OCI-LY1 (cell line): ENCODE data around the gene TUBB2B.

Source experiments
- H2AFZ ChIP-seq: fragments of 200-600 bp; sonication (generic), shearing (Covaris generic); 2 replicates; pipeline ENCODE4 v1.6.0; 2014; ENCODE audit warnings: antibody characterized with exemption, mild to moderate bottlenecking, low read length
- H3F3A ChIP-seq: fragments of 200-600 bp; sonication (generic), shearing (Covaris generic); 2 replicates; pipeline ENCODE4 v1.6.0; 2014; ENCODE audit warnings: mild to moderate bottlenecking, antibody characterized with exemption, low read length, moderate library complexity; ENCODE audit not compliant: insufficient read depth
- H3K27ac ChIP-seq: fragments of 200-600 bp; sonication (generic); 2 replicates; pipeline ENCODE4 v1.5.1; 2014; ENCODE audit warnings: low read length, mixed run types, mild to moderate bottlenecking, low read depth; ENCODE audit not compliant: poor library complexity, severe bottlenecking
- H3K27me3 ChIP-seq: fragments of 200-600 bp; sonication (generic); 2 replicates; pipeline ENCODE4 v1.6.0; 2014; ENCODE audit warnings: antibody characterized with exemption, mild to moderate bottlenecking, low read length, moderate library complexity; ENCODE audit not compliant: insufficient read depth
- H3K36me3 ChIP-seq: fragments of 200-600 bp; sonication (generic); 2 replicates; pipeline ENCODE4 v1.6.1; 2014; ENCODE audit warnings: mild to moderate bottlenecking, antibody characterized with exemption, low read length, moderate library complexity, mixed read lengths; ENCODE audit not compliant: insufficient read depth
- H3K4me1 ChIP-seq: fragments of 200-600 bp; sonication (generic); 2 replicates; pipeline ENCODE4 v1.5.1; 2014; ENCODE audit warnings: mild to moderate bottlenecking, low read length, moderate library complexity; ENCODE audit not compliant: insufficient read depth, severe bottlenecking
- H3K4me2 ChIP-seq: fragments of 200-600 bp; sonication (generic), shearing (Covaris generic); 2 replicates; pipeline ENCODE4 v1.6.1; 2014; ENCODE audit warnings: low read length
- H3K4me3 ChIP-seq: fragments of 200-600 bp; sonication (generic); 2 replicates; pipeline ENCODE4 v1.5.1; 2014; ENCODE audit warnings: low read length, low read depth, mild to moderate bottlenecking, mixed read lengths; ENCODE audit not compliant: poor library complexity, severe bottlenecking
- H3K79me2 ChIP-seq: fragments of 200-600 bp; shearing (Covaris generic); 2 replicates; pipeline ENCODE4 v1.6.1; 2016; ENCODE audit warnings: mixed run types, low read length, mixed read lengths; ENCODE audit not compliant: insufficient read depth
- H3K9ac ChIP-seq: fragments of 200-600 bp; sonication (generic), shearing (Covaris generic); 2 replicates; pipeline ENCODE4 v1.6.1; 2014; ENCODE audit warnings: mild to moderate bottlenecking, low read length, mixed read lengths
- H3K9me2 ChIP-seq: fragments of 200-600 bp; sonication (generic), shearing (Covaris generic); 2 replicates; pipeline ENCODE4 v1.6.1; 2014; ENCODE audit warnings: low read depth, mild to moderate bottlenecking, low read length, mixed read lengths
- H3K9me3 ChIP-seq: fragments of 200-600 bp; shearing (Covaris generic); 2 replicates; pipeline ENCODE4 v1.6.1; 2014; ENCODE audit warnings: low read length, mixed read lengths
- H4K20me1 ChIP-seq: fragments of 200-600 bp; sonication (generic), shearing (Covaris generic); 2 replicates; pipeline ENCODE4 v1.6.0; 2016; ENCODE audit warnings: mild to moderate bottlenecking, low read length; ENCODE audit not compliant: insufficient read depth
- EZH2 ChIP-seq: fragments of 200-600 bp; sonication (generic), shearing (Covaris generic); IDR thresholded peaks from 2 replicates; pipeline ENCODE4 v1.8.0; 2017; ENCODE audit warnings: borderline replicate concordance, mixed run types, mild to moderate bottlenecking, antibody characterized with exemption, low read length, moderate library complexity, mixed read lengths
- TF ChIP-seq, protein P1 (sequence below): fragments of 200-600 bp; sonication (generic), shearing (Covaris generic); IDR thresholded peaks from 2 replicates; pipeline ENCODE4 v1.5.1; 2017; ENCODE audit warnings: mild to moderate bottlenecking, antibody characterized with exemption, low read length, moderate library complexity, mixed read lengths

TUBB2B gene

DNA sequence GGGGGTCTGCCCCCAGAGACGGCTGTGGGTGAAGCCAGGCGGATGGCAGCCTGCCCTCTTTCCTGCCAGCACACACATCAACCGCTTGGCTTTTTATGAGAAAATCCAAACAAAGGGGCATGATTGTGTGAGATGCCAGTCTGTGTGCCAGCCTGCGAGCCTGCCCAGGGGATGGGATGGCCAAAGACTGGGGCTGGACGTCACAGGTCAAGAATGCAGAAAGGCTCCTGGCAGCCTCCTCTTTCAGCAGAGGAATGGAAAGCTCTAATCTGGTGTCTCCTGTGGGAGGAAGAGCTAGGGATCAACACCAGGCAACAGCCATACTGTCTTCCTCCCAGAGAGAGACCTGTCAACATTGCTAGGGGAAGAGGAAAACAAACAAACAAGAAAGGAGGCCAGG lies 15.8 kb downstream of the TUBB2B start:
- Histone ChIP-seq H3K27ac (no peak overlapping the region), H2AFZ (no peak overlapping the region), H3K27me3 (peaks cover 4% of the 10 kb centered on the region; the same call in 1 of the 2 replicates), H3K9me3 (no peaks in the 10 kb centered on the region), H3K4me3 (no peak overlapping the region), H3K9me2 (no peaks in the 10 kb centered on the region), H3K4me1 (no peaks in the 10 kb centered on the region), H3K4me2 (no peak overlapping the region), H3F3A (no peaks in the 10 kb centered on the region), H3K36me3 (no peaks in the 10 kb centered on the region), H3K9ac (no peak overlapping the region), H3K79me2 (no peaks in the 10 kb centered on the region), H4K20me1 (no peaks in the 10 kb centered on the region)
- TF ChIP-seq, protein P1, sequence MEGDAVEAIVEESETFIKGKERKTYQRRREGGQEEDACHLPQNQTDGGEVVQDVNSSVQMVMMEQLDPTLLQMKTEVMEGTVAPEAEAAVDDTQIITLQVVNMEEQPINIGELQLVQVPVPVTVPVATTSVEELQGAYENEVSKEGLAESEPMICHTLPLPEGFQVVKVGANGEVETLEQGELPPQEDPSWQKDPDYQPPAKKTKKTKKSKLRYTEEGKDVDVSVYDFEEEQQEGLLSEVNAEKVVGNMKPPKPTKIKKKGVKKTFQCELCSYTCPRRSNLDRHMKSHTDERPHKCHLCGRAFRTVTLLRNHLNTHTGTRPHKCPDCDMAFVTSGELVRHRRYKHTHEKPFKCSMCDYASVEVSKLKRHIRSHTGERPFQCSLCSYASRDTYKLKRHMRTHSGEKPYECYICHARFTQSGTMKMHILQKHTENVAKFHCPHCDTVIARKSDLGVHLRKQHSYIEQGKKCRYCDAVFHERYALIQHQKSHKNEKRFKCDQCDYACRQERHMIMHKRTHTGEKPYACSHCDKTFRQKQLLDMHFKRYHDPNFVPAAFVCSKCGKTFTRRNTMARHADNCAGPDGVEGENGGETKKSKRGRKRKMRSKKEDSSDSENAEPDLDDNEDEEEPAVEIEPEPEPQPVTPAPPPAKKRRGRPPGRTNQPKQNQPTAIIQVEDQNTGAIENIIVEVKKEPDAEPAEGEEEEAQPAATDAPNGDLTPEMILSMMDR = no peak
- no peak for TF ChIP-seq EZH2

DNA sequence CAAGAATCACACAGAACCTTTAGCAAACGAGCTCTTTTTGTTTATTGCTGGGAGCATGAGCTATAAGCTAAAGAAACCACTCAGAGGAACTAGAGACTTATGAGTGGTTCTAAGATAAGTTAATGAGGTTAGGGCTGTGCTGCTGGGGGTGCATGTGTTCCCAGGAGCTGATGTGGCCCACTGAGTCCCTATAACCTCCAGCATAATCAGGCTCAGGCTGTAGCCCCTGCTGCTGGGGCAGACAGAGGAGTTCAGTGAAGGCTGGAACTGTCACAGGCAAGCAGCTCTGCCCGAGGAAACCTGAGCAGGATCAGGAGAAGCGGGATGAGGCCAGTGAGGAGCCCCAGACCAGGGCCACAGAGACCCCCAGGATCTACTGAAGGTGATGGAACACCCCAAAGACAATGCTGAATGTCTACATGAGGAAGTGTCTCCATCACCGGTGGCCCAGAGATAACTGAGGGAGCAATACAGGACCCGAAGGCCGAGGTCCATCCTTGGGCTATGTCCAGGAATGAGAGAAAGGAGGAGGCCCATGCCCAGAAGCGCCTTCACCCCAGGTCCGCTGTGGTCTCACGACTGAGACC lies 17.3 kb downstream of the TUBB2B start:
- H3K4me1 ChIP-seq = no peaks in the 10 kb centered on the region
- no peak overlapping the region for H3K27ac ChIP-seq
- no peak overlapping the region for H2AFZ ChIP-seq
- no peaks in the 10 kb centered on the region; the same call in 1 of the 2 replicates for H3K27me3 ChIP-seq
- no peaks in the 10 kb centered on the region for H3F3A ChIP-seq
- TF ChIP-seq EZH2 = no peak
- TF ChIP-seq, protein P1 = no peak
- no peak overlapping the region for H3K4me3 ChIP-seq
- no peak overlapping the region for H3K9ac ChIP-seq
- H3K9me2 ChIP-seq = no peaks in the 10 kb centered on the region
- H3K79me2 ChIP-seq = no peaks in the 10 kb centered on the region
- no peaks in the 10 kb centered on the region for H3K9me3 ChIP-seq
- H4K20me1 ChIP-seq = no peaks in the 10 kb centered on the region
- H3K4me2 ChIP-seq = no peak overlapping the region
- no peaks in the 10 kb centered on the region for H3K36me3 ChIP-seq

GRCh38 chr6:3209114-3210023 lies 18.1 kb downstream of the TUBB2B start:
- no peak for TF ChIP-seq EZH2
- H3K27ac ChIP-seq = no peak overlapping the region
- no peaks in the 10 kb centered on the region for H4K20me1 ChIP-seq
- H3K9me2 ChIP-seq = no peaks in the 10 kb centered on the region
- H3F3A ChIP-seq = no peaks in the 10 kb centered on the region
- H3K9me3 ChIP-seq = no peaks in the 10 kb centered on the region
- H3K4me3 ChIP-seq = no peak overlapping the region
- H3K4me1 ChIP-seq = no peaks in the 10 kb centered on the region
- H2AFZ ChIP-seq = no peak overlapping the region
- H3K9ac ChIP-seq = no peak overlapping the region
- no peak overlapping the region for H3K4me2 ChIP-seq
- no peaks in the 10 kb centered on the region; the same call in 1 of the 2 replicates for H3K27me3 ChIP-seq
- no peaks in the 10 kb centered on the region for H3K36me3 ChIP-seq
- H3K79me2 ChIP-seq = no peaks in the 10 kb centered on the region
